Uterus (tissue), 2 donors: ENCODE measurements around the gene TIGD1.

Experiments
- POLR2A ChIP-seq, 2 donors: fragments of 450-650 bp; IDR thresholded peaks; one replicate each; pipeline ENCODE4 v1.6.1; 2016; ENCODE audit warnings: antibody characterized with exemption in 2 of 2, mild to moderate bottlenecking in 1 of 2, moderate library complexity in 1 of 2
- TF ChIP-seq, protein P1 (sequence below), 4 experiments: fragments of 200-600 bp in 2 of 4; fragments of 450-650 bp in 2 of 4; sonication (generic) in 2 of 4; IDR thresholded peaks; one replicate each; pipeline ENCODE4 v1.5.1; 2016 to 2019; ENCODE audit warnings: antibody characterized with exemption in 4 of 4, mild to moderate bottlenecking in 2 of 4, moderate library complexity in 1 of 4

DNA sequence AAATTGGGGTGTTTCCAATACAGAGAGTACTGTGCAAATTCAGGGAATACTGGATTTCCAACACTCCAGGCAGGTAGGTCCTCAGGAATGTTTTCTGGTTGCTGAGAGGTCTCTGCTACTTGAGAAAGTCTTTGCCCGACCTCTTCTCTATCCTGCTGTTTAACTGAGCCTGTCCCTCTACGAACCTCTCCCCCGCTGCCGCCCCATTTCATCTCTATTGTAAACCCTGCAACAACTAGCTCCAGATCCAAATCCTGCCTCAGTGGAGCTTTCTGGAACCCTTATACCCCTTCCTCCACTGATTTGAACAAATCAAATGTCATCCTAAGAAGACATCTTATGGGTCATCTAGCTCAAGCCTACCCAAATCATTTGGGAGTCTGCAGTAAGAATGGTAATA, 1.4 kb upstream of the TIGD1 start:
- TF ChIP-seq, protein P1, sequence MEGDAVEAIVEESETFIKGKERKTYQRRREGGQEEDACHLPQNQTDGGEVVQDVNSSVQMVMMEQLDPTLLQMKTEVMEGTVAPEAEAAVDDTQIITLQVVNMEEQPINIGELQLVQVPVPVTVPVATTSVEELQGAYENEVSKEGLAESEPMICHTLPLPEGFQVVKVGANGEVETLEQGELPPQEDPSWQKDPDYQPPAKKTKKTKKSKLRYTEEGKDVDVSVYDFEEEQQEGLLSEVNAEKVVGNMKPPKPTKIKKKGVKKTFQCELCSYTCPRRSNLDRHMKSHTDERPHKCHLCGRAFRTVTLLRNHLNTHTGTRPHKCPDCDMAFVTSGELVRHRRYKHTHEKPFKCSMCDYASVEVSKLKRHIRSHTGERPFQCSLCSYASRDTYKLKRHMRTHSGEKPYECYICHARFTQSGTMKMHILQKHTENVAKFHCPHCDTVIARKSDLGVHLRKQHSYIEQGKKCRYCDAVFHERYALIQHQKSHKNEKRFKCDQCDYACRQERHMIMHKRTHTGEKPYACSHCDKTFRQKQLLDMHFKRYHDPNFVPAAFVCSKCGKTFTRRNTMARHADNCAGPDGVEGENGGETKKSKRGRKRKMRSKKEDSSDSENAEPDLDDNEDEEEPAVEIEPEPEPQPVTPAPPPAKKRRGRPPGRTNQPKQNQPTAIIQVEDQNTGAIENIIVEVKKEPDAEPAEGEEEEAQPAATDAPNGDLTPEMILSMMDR (IDR thresholded peaks at IDR 0.05): no peak
- no peak for TF ChIP-seq POLR2A (IDR thresholded peaks at IDR 0.05)
